HG03575 (cell line): ENCODE data around the gene CARNS1.

ENCODE experiments used
- ATAC-seq: cut with Tn5 transposase; IDR thresholded peaks from one replicate; pipeline ENCODE4 v1.9.1; 2021; ENCODE audit not compliant: unreplicated experiment, insufficient number of reproducible peaks, low FRiP score; ENCODE audit errors: extremely low read depth

The CARNS1 gene

DNA sequence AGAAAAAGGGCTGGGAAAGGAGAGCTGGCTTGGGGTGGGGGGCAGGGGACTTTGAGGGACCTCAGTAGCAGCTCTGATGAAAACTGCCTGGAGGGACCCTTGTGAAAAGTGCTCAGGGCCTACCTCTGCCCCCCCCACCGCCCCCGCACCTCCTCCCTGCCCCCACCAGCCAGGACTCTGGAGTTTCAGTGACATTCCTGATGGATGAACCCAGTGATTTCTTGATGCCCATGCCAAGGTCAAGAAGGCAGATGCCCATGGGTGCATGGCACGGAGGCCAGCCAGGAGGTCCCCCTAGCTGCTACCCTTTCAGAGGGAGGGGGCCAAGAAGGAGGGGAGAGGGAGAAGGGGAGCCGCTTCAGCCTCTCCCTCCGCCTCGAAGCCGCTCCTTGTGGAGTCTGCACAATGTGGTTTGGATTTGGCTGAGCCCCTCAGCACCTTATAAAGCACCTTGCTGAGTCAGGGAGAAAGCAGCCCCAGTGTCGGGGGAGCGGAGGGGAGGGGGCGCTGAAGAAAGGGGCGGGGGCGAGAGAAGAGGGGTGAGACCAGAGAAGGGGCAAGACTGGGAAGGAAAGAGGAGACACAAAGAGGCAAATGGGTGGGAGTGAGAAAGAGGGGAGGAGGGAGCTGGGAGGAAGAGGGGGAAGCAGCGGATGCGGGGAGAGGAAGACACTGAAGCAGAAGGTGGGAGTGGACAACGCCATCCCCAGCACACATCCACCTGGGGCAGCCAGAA, 40.0 kb upstream of the CARNS1 start:
- ATAC-seq = no peak

DNA sequence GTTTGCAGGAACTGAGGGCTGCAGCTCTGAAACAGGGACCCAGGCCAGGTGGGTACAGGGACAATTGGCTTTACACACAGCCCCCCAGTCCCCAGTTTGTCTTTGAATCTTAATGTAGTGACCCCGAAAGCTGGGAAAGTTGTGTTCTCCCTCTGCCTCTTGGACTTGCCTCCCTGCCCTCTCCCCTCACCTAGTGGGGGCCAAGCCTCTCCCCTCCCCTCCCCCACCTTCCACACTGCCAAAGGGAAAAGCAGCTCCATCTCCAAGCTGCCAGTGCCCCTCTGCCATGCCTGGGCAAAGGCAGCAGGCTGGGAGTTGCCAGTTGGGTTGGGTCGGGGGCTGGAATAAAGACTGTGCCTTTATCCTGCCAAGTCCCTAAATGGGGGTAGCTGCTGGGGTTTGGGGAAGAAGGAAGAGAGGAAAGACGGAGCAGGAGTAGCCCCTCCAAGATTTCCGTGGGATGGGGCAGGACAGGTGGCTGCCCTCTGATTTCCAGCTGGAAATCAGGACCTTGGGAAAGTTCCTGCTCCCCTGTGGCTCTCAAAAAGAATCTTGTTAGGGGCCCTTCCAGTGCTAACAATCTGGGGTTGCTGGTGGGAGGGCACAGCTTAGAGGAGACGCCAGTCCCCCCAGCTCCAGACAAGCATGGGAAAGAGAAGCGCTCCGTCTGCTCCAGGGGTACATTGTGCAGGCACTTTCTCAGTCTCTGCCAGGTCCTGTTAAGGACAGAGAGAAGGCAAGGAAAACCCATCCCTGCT, 39.2 kb upstream of the CARNS1 start:
- no peak for ATAC-seq

GRCh38 chr11:67376873-67377808, 38.3 kb upstream of the CARNS1 start:
- no peak for ATAC-seq

- no peak for ATAC-seq
These were observed 36.9 kb upstream of the CARNS1 start for GRCh38 chr11:67378544-67378943.

DNA sequence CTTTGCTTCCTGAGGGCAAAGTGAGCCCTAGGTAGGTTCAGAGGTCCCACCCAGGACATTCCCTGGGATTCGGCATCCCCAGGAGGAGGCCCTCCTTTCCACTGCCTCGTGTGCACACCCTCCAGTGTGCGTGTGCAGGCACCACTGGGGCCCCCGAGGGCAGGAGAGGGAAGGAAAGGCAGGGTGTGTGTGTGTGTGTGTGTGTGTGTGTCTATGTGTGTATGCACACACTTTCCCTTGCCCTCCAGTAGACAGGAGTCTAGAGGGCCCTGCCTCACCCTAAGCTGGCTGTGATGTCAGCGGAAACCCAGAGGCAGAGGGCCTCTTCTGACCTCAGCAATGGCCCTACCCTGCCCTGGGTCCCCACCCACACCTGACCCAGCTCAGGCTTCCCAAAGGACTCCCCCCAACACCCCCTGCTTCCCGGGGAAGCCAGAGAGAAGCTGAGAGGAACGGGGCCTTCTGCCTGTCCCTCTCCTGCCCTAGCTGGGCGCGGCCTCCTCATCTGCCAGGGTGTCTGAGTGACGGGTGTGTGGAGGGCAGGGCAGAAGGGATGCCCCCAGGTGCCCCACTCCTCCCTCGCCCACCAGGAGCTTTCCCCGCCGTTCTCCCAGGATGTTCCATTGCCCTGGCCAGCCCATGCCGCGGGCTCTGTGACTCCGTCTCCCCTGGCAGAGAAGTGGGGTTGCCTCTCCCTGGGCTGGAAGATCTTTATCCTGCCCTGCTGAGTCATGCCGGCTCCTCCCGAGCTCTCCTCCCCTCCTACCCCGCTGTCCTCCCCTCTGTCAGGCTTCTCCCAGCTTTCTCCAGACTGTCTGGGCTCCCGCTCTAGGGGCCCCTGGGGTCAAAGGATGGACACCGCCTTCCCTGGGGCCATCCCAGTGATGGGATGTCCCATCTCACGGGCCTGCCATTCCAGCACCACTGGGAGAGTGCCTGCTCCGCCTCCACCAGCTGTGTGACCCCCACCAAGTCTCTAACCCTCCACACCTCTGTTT, 36.1 kb upstream of the CARNS1 start:
- ATAC-seq = no peak

GRCh38 chr11:67381244-67381972, 34.1 kb upstream of the CARNS1 start:
- no peak for ATAC-seq

DNA sequence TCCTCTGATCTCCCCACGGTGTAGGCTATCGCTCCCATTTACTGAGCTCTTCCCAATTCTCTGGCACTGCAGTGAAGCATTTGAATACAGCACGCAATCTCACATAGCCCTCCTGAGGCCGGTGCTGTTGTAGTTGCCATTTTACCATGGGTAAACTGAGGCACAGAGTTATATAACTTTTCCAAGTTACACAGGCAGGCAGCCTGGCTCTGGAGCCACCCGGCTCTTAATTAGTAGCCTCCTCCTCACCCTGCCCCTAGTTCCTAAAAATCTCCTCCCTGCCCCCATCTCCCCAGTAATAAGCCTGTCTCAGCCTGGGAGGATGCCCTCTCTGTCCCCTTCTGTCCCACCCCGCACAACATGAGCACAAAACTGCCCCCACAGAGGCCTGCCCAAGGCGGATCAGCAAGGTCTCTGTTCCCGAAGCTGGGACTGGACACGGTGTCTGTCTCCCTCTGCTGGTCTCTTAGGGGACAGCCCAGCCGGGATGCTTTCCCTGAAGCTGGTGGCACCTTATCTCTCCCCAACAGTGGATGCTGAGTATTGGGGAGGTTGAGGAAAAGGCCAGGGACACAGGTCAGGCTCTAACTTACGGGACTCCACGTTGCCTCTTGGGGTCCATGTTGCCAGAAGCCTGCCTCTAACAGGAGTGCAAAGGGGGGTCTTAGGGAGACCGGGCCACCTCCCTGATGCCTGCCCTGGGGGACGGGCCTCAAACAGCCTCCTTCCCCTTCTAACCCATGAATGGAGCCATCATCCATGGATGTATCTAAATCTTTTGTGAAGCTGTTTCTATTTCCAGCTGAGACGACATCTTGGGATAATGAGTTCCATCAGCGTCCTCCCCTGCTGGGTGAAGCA, 33.0 kb upstream of the CARNS1 start:
- no peak for ATAC-seq

- ATAC-seq = no peak
These were observed 30.6 kb upstream of the CARNS1 start for GRCh38 chr11:67384851-67385366.

- no peak for ATAC-seq
These were observed 28.4 kb upstream of the CARNS1 start for GRCh38 chr11:67387069-67387468.

DNA sequence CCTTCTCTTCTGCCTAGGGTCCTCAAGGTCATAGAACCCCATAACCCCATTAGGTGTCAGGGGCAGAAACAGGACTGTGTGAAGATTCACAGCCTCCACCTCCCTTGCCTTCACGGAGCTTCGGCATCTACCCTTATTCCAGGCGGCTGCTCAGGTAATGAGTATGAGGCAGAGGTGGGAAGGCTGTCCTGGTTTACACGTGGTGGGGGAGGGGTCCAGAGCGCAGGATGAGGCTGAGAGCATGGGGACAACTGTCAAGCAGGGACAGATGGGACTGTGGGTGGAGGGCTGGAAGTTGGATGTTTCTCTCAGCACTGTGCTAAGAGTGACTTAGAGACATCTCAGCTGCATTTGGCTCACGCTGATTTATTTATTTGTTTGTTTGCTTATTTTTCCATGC, 28.0 kb upstream of the CARNS1 start:
- no peak for ATAC-seq

- no peak for ATAC-seq
These were observed 26.0 kb upstream of the CARNS1 start for GRCh38 chr11:67389477-67389876.

- no peak for ATAC-seq
These were observed 24.6 kb upstream of the CARNS1 start for GRCh38 chr11:67390947-67391303.

- no peak for ATAC-seq
These were observed 23.9 kb upstream of the CARNS1 start, which contains the start of gene RAD9A for GRCh38 chr11:67391304-67392182. TSS of gene RAD9A (plus strand) at chr11:67391986. CDS start at chr11:67392045, 59 bp downstream.

DNA sequence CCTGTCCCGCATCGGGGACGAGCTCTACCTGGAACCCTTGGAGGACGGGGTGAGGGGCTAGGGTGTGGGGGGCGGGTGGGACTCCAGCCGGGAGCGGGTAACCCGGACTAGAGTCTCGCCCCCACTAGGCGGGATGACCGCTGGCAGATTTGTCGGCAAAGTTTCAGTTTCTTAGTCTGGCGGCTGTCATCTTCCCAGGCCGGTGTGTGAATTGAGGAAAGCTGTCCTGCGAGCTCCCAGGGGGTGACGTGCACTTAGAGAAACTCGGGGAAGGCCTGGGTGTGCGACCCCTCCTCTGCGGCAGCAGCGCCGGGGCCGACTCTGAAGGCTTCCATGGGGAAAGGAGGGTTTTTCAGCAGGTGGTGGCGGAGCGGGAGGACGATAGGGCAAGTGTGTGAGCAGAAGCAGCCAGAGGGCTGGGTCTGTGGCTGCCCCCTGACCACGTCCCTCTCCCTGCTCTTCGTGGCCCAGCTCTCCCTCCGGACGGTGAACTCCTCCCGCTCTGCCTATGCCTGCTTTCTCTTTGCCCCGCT, 23.2 kb upstream of the CARNS1 start:
- no peak for ATAC-seq

DNA sequence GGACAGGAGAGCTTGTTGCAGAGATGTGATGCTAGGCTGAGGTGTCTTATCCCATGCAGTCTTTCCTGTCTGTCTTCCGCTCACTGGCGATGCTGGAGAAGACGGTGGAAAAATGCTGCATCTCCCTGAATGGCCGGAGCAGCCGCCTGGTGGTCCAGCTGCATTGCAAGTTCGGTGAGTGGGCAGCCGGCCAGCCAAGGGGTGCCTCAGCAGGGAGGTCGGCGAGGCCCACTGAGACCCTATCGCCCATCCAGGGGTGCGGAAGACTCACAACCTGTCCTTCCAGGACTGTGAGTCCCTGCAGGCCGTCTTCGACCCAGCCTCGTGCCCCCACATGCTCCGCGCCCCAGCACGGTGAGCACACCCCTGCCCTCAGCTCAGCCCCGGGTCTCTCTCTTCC, 22.0 kb upstream of the CARNS1 start:
- ATAC-seq = no peak

DNA sequence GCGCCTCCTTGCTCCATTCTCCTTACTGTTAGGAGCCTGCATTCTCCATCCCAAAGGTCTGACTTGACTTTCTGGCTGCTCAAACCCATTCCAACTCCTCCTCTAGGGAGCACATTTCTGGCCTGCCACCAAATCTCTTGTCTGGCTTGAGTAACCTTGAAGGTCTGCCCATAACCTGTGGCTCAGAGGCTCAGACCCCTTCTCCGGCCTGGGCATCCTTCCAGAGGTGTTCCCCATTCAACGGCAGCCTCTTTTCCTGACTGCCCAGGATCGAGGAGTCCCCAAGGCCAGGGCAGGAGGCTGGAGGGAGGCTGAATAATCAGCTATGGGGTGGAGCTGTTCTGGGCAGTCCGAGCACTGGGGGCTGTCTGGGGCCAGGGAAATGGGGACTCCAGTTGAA, 21.5 kb upstream of the CARNS1 start:
- no peak for ATAC-seq
